Endothelial cell (in vitro differentiated cells): ENCODE data around the gene PGAM2. TPM values are rescaled to one million over a fixed set of nuclear protein-coding genes. Genes with fewer than 3 reads are reported as not detected.

Experiments
- DNase-seq: peaks from one replicate; pipeline ENCODE4 v3.0.0; 2021; ENCODE audit warnings: low spot score
- H3K27ac Mint-ChIP-seq: one replicate; pipeline ENCODE4 v1.8.0; 2021; ENCODE audit warnings: mixed read lengths, inconsistent platforms; ENCODE audit not compliant: unreplicated experiment
- H3K27me3 Mint-ChIP-seq: one replicate; pipeline ENCODE4 v1.8.0; 2021; ENCODE audit warnings: mild to moderate bottlenecking, moderate library complexity, mixed read lengths, inconsistent platforms; ENCODE audit not compliant: unreplicated experiment
- H3K36me3 Mint-ChIP-seq: one replicate; pipeline ENCODE4 v1.8.0; 2021; ENCODE audit warnings: mild to moderate bottlenecking, low read depth, mixed read lengths, inconsistent platforms; ENCODE audit not compliant: unreplicated experiment
- H3K4me1 Mint-ChIP-seq: one replicate; pipeline ENCODE4 v1.8.0; 2021; ENCODE audit warnings: mild to moderate bottlenecking, mixed read lengths, inconsistent platforms; ENCODE audit not compliant: unreplicated experiment
- H3K4me3 Mint-ChIP-seq: one replicate; pipeline ENCODE4 v1.8.0; 2021; ENCODE audit warnings: mild to moderate bottlenecking, mixed read lengths, inconsistent platforms; ENCODE audit not compliant: unreplicated experiment
- H3K9me3 Mint-ChIP-seq: one replicate; pipeline ENCODE4 v1.8.0; 2021; ENCODE audit warnings: mixed read lengths, inconsistent platforms; ENCODE audit not compliant: unreplicated experiment
- CTCF ChIP-seq: fragments of 200-600 bp; sonication (generic); IDR thresholded peaks from one replicate; pipeline ENCODE4 v1.5.0; 2021; ENCODE audit warnings: antibody characterized with exemption; ENCODE audit not compliant: unreplicated experiment
- total RNA-seq: library from RNA; stranded (reverse); fragmentation: NEBNext Ultra II Directional; extraction: Animal tissue kit (Norgen Biotek cat#: 25700); gene quantifications from one replicate; pipeline ENCODE4 v1.2.1, GENCODE V29; 2021; ENCODE audit not compliant: unreplicated experiment

PGAM2 gene
- total RNA-seq, 1 donor from 2014 or later = not detected

GRCh38 chr7:44077681-44078091, 12.3 kb upstream of the PGAM2 start:
- Mint-ChIP-seq H3K36me3 (peaks cover 19% of the 10 kb centered on the region), H3K27me3 (peaks cover 5% of the 10 kb centered on the region)

GRCh38 chr7:44077061-44077460, 11.7 kb upstream of the PGAM2 start:
- H3K9me3 Mint-ChIP-seq = no peaks in the 10 kb centered on the region
- H3K36me3 Mint-ChIP-seq = peaks cover 21% of the 10 kb centered on the region
- no peak overlapping the region for H3K27ac Mint-ChIP-seq
- TF ChIP-seq CTCF = no peak
- no peak overlapping the region for H3K4me3 Mint-ChIP-seq
- DNase-seq = no peak
- peaks cover 9% of the 10 kb centered on the region for H3K27me3 Mint-ChIP-seq
- peaks cover 4% of the 10 kb centered on the region for H3K4me1 Mint-ChIP-seq

More at GRCh38 chr7:44077681-44078091, 12.3 kb upstream of the PGAM2 start:
- Mint-ChIP-seq H3K4me1 (peaks cover 4% of the 10 kb centered on the region), H3K9me3 (no peaks in the 10 kb centered on the region), H3K27ac (no peak overlapping the region), H3K4me3 (no peak overlapping the region)
- no peak for TF ChIP-seq CTCF
- no peak for DNase-seq

GRCh38 chr7:44076101-44076895, 10.9 kb upstream of the PGAM2 start:
- peaks cover 24% of the 10 kb centered on the region for H3K36me3 Mint-ChIP-seq
- H3K27ac Mint-ChIP-seq = no peak overlapping the region
- peaks cover 3% of the 10 kb centered on the region for H3K4me1 Mint-ChIP-seq
- peaks cover 10% of the 10 kb centered on the region for H3K27me3 Mint-ChIP-seq
- no peak overlapping the region for H3K4me3 Mint-ChIP-seq
- DNase-seq = no peak
- no peak for TF ChIP-seq CTCF
- H3K9me3 Mint-ChIP-seq = no peaks in the 10 kb centered on the region

- Mint-ChIP-seq H3K4me3 (no peak overlapping the region), H3K9me3 (no peaks in the 10 kb centered on the region), H3K36me3 (peaks cover 21% of the 10 kb centered on the region), H3K27ac (no peak overlapping the region), H3K27me3 (peaks cover 9% of the 10 kb centered on the region), H3K4me1 (no peaks in the 10 kb centered on the region)
- DNase-seq = no peak
- no peak for TF ChIP-seq CTCF
Measured at GRCh38 chr7:44075296-44076075, 10.1 kb upstream of the PGAM2 start.

- Mint-ChIP-seq H3K27me3 (peaks cover 9% of the 10 kb centered on the region), H3K4me1 (no peaks in the 10 kb centered on the region), H3K4me3 (no peak overlapping the region), H3K9me3 (no peaks in the 10 kb centered on the region), H3K27ac (no peak overlapping the region), H3K36me3 (peaks cover 21% of the 10 kb centered on the region)
- TF ChIP-seq CTCF = no peak
- DNase-seq = no peak
Measured at GRCh38 chr7:44074349-44074695, 9.0 kb upstream of the PGAM2 start.
